DND-41 (cell line): ENCODE data around the gene NSMF.
"Not testable (repeated sequence)": the region's sequence is repeated elsewhere in the genome, so short reads cannot be mapped to it uniquely, and the experiment has no call there.

Experiments used
- ATAC-seq: fragments of 200-7000 bp; cut with Tn5 transposase; 3 replicates; pipeline ENCODE4 v1.9.1; 2021; ENCODE audit warnings: low read depth; ENCODE audit not compliant: insufficient read depth
- DNase-seq: peaks from one replicate; pipeline ENCODE4 v3.0.0-alpha.2; 2020
- H2AFZ ChIP-seq: 2 replicates; pipeline ENCODE4 v1.6.0; 2012; ENCODE audit warnings: low read depth, low read length
- H3K27ac ChIP-seq: 2 replicates; pipeline ENCODE4 v1.5.1; 2012; ENCODE audit warnings: low read length, inconsistent platforms
- H3K27me3 ChIP-seq: fragments of 200-600 bp; sonication (generic); 2 replicates; pipeline ENCODE4 v1.6.0; 2012; ENCODE audit warnings: low read length, mild to moderate bottlenecking, inconsistent platforms; ENCODE audit not compliant: insufficient read depth, poor library complexity
- H3K36me3 ChIP-seq: 2 replicates; pipeline ENCODE4 v1.5.1; 2012; ENCODE audit warnings: low read length, inconsistent platforms; ENCODE audit not compliant: insufficient read depth
- H3K4me1 ChIP-seq: 2 replicates; pipeline ENCODE4 v1.5.1; 2012; ENCODE audit warnings: mild to moderate bottlenecking, low read length; ENCODE audit not compliant: insufficient read depth
- H3K4me2 ChIP-seq: 2 replicates; pipeline ENCODE4 v1.6.0; 2012; ENCODE audit warnings: mild to moderate bottlenecking, moderate library complexity, low read length, inconsistent platforms; ENCODE audit not compliant: insufficient read depth
- H3K4me3 ChIP-seq, 2 experiments: fragments of 200-600 bp in 1 of 2; shearing (Covaris generic) in 1 of 2; 2 replicates each; pipeline ENCODE4 v1.5.1; 2012 to 2016; ENCODE audit warnings: inconsistent platforms in 2 of 2, low read length in 2 of 2, mild to moderate bottlenecking in 2 of 2, low read depth in 1 of 2, moderate library complexity in 1 of 2
- H3K79me2 ChIP-seq: 2 replicates; pipeline ENCODE4 v1.6.0; 2012; ENCODE audit warnings: low read length, inconsistent platforms; ENCODE audit not compliant: insufficient read depth
- H3K9ac ChIP-seq: 2 replicates; pipeline ENCODE4 v1.6.0; 2012; ENCODE audit warnings: low read depth, mild to moderate bottlenecking, inconsistent platforms, low read length, moderate library complexity
- H3K9me3 ChIP-seq: 2 replicates; pipeline ENCODE4 v1.5.1; 2012; ENCODE audit warnings: low read length, moderate library complexity, mild to moderate bottlenecking, inconsistent platforms; ENCODE audit not compliant: insufficient read depth, severe bottlenecking
- H4K20me1 ChIP-seq: 2 replicates; pipeline ENCODE4 v1.6.0; 2012; ENCODE audit warnings: low read length; ENCODE audit not compliant: insufficient read depth
- CTCF ChIP-seq: IDR thresholded peaks from 2 replicates; pipeline ENCODE4 v1.5.1; 2012; ENCODE audit warnings: borderline replicate concordance, low read length, moderate library complexity, mild to moderate bottlenecking; ENCODE audit not compliant: poor library complexity, severe bottlenecking; ENCODE audit errors: extremely low read depth
- EZH2 ChIP-seq: IDR thresholded peaks from 3 replicates; pipeline ENCODE4 v1.6.1; 2012; ENCODE audit warnings: borderline replicate concordance, low read depth, mild to moderate bottlenecking, moderate library complexity, low read length, inconsistent platforms; ENCODE audit not compliant: severe bottlenecking

The NSMF gene

GRCh38 chr9:137411645-137412380 lies 47.3 kb downstream of the NSMF start:
- H3K27ac ChIP-seq: no peak overlapping the region
- no peak overlapping the region for H3K9ac ChIP-seq
- no peaks in the 10 kb centered on the region for H3K4me1 ChIP-seq
- TF ChIP-seq CTCF (no peak), EZH2 (no peak)
- no peaks in the 10 kb centered on the region for H3K9me3 ChIP-seq
- no peaks in the 10 kb centered on the region for H4K20me1 ChIP-seq
- no peak overlapping the region for H3K4me2 ChIP-seq
- no peaks in the 10 kb centered on the region for H3K36me3 ChIP-seq
- no peak overlapping the region for H3K4me3 ChIP-seq
- H3K79me2 ChIP-seq: no peaks in the 10 kb centered on the region
- H2AFZ ChIP-seq: no peak overlapping the region
- DNase-seq (no peak), ATAC-seq (no peak)
- H3K27me3 ChIP-seq: no peaks in the 10 kb centered on the region

GRCh38 chr9:137411260-137411644 lies 47.9 kb downstream of the NSMF start:
- Histone ChIP-seq H3K4me3 (no peak overlapping the region), H3K36me3 (no peaks in the 10 kb centered on the region), H3K4me2 (no peak overlapping the region), H4K20me1 (no peaks in the 10 kb centered on the region), H2AFZ (no peak overlapping the region), H3K27ac (no peak overlapping the region), H3K9me3 (no peaks in the 10 kb centered on the region), H3K27me3 (no peaks in the 10 kb centered on the region), H3K4me1 (no peaks in the 10 kb centered on the region), H3K79me2 (no peaks in the 10 kb centered on the region), H3K9ac (no peak overlapping the region)
- ATAC-seq (no peak), DNase-seq (no peak)
- TF ChIP-seq CTCF (no peak), EZH2 (no peak)

- Histone ChIP-seq H3K27ac (no peak overlapping the region), H3K36me3 (no peaks in the 10 kb centered on the region), H2AFZ (no peak overlapping the region), H3K9ac (no peak overlapping the region), H3K9me3 (no peaks in the 10 kb centered on the region), H3K4me2 (no peak overlapping the region), H3K4me1 (no peaks in the 10 kb centered on the region), H3K27me3 (no peaks in the 10 kb centered on the region), H3K79me2 (no peaks in the 10 kb centered on the region), H4K20me1 (no peaks in the 10 kb centered on the region), H3K4me3 (no peak overlapping the region)
- TF ChIP-seq CTCF: no peak
- no peak for TF ChIP-seq EZH2
- DNase-seq (no peak), ATAC-seq (no peak)
Measured at GRCh38 chr9:137410891-137411249, 48.3 kb downstream of the NSMF start.

GRCh38 chr9:137410236-137410890 lies 48.8 kb downstream of the NSMF start:
- not testable (repeated sequence) for ATAC-seq, H3K9me3 ChIP-seq, H3K27ac ChIP-seq, H3K4me1 ChIP-seq, H3K36me3 ChIP-seq, H3K79me2 ChIP-seq, DNase-seq, H2AFZ ChIP-seq, H3K4me2 ChIP-seq, H4K20me1 ChIP-seq, H3K27me3 ChIP-seq, H3K4me3 ChIP-seq, H3K9ac ChIP-seq
